IPS-15b (cell line): ENCODE measurements around the gene LAT.
"Not testable (repeated sequence)": the region's sequence is repeated elsewhere in the genome, so short reads cannot be mapped to it uniquely, and the experiment has no call there.

Experiments
- H3K27me3 ChIP-seq: one replicate; pipeline ENCODE4 v1.6.1; 2013; ENCODE audit warnings: low read length; ENCODE audit not compliant: control insufficient read depth, insufficient read depth
- H3K36me3 ChIP-seq: one replicate; pipeline ENCODE4 v1.6.1; 2013; ENCODE audit warnings: low read length; ENCODE audit not compliant: control insufficient read depth, insufficient read depth
- H3K4me1 ChIP-seq: one replicate; pipeline ENCODE4 v1.6.1; 2013; ENCODE audit warnings: mild to moderate bottlenecking, low read length; ENCODE audit not compliant: control insufficient read depth, insufficient read depth
- H3K4me3 ChIP-seq: one replicate; pipeline ENCODE4 v1.5.1; 2013; ENCODE audit warnings: low read depth, low read length
- H3K9ac ChIP-seq: one replicate; pipeline ENCODE4 v1.6.1; 2013; ENCODE audit warnings: low read depth, mild to moderate bottlenecking, low read length
- H3K9me3 ChIP-seq: one replicate; pipeline ENCODE4 v1.6.1; 2013; ENCODE audit warnings: mild to moderate bottlenecking, low read length; ENCODE audit not compliant: control insufficient read depth, insufficient read depth

LAT gene

GRCh38 chr16:28990375-28991040 lies 5.7 kb downstream of the LAT start:
- Histone ChIP-seq H3K4me3 (no peak overlapping the region), H3K36me3 (peaks cover 17% of the 10 kb centered on the region), H3K27me3 (no peaks in the 10 kb centered on the region), H3K4me1 (no peaks in the 10 kb centered on the region), H3K9ac (no peak overlapping the region), H3K9me3 (no peaks in the 10 kb centered on the region)

DNA sequence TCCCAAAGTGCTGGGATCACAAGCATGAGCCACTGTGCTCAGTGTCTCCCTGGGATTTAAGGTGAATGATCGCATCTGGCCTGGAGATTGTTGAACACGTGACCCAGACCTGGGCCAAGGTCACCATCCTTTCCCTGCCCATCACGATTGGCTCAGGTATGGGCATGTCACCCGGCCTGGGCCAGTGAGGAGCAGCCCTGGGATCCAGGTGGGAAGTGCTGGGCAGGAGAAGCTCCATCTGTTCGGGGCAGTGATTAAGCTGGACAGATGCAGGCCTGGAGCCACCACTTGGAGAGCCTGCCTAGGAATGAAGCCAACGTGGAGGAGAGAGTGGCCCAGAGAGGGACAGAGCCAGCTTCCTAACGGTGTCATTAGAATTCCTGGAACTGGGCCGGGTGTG lies 6.8 kb downstream of the LAT start:
- Histone ChIP-seq H3K4me1 (no peaks in the 10 kb centered on the region), H3K4me3 (no peak overlapping the region), H3K9ac (no peak overlapping the region), H3K36me3 (peaks cover 14% of the 10 kb centered on the region), H3K9me3 (no peaks in the 10 kb centered on the region), H3K27me3 (no peaks in the 10 kb centered on the region)

DNA sequence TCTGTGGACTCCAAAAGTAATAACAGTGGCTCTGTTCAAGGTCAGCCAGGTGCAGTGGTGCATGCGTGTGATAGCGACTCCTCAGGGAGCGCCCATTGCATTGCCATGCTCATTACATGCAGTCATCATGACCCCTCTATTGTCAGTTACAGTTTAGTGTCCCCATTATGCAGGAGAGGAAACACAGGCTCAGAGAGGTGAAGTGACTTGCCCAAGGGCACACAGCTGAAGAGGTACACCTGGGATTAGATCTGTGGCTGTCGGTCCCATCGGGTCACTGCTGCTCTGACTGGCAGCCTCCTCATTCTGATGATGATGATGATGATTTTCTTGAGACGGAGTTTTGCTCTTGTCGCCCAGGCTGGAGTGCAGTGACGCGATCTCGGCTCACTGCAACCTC lies 7.6 kb downstream of the LAT start:
- no peaks in the 10 kb centered on the region for H3K9me3 ChIP-seq
- H3K4me1 ChIP-seq = no peaks in the 10 kb centered on the region
- H3K9ac ChIP-seq = no peak overlapping the region
- H3K4me3 ChIP-seq = no peak overlapping the region
- no peaks in the 10 kb centered on the region for H3K27me3 ChIP-seq
- peaks cover 10% of the 10 kb centered on the region for H3K36me3 ChIP-seq

DNA sequence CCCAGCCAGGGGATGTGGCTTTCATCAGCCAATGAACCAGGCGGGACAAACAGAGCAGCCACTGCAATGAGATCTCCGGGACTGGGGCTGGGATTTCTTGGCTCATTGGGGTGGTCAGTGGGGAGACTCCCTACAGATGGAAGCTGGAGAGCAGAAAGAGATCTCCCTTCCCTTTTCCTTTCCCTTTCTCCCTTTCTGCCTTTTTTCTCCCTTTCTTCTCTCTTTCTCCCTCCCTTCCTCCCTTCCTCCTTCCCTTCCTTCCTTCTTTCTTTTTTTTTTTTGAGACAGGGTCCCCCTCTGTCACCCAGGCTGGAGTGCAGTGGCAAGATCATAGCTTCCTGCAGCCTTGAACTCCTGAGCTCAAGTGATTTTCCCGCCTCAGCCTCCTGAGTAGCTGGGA lies 14.0 kb downstream of the LAT start:
- H3K36me3 ChIP-seq = no peaks in the 10 kb centered on the region
- no peaks in the 10 kb centered on the region for H3K27me3 ChIP-seq
- no peak overlapping the region for H3K9ac ChIP-seq
- H3K4me1 ChIP-seq = no peaks in the 10 kb centered on the region
- no peaks in the 10 kb centered on the region for H3K9me3 ChIP-seq
- H3K4me3 ChIP-seq = no peak overlapping the region

DNA sequence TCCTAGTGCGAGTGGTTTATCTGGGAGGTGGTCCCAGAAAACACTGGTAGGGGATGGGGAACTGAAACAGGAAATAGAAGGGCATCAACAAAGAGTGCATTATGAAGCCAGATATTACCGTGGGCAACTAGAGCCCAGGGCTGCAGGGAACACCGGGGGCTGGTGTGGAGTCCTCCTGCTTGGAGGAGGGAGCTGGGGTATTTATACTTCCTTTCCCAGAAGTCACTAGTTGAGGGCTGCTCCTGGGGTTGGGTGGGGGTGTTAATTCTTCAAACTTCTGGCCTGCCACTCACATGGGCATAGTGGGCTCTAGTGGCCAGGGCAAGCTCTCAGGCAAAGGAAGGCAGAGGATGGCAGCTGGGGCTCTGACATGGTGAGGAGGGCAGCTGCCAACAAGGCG lies 14.7 kb downstream of the LAT start:
- no peaks in the 10 kb centered on the region for H3K36me3 ChIP-seq
- no peaks in the 10 kb centered on the region for H3K9me3 ChIP-seq
- no peak overlapping the region for H3K9ac ChIP-seq

DNA sequence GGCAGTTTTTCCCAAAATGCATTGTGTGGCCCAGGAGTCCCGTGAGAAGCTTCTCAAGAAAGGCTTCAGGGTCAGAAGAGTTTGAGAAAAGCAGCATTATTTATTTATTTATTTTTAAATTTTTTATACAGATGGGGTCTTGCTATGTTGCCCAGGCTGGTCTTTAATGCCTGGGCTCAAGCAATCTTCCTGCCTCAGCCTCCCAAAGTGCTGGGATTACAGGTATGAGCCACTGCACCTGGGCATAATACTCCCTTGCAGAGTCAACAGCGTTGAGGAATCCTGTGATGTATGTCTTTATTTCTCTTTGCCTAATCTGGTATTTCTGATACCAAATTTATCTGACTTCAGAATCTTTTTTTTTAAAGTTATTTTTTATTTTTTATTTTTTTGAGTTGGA lies 15.2 kb downstream of the LAT start:
- Histone ChIP-seq H3K4me3 (no peak overlapping the region), H3K9ac (no peak overlapping the region), H3K36me3 (no peaks in the 10 kb centered on the region), H3K9me3 (no peaks in the 10 kb centered on the region), H3K4me1 (no peaks in the 10 kb centered on the region), H3K27me3 (no peaks in the 10 kb centered on the region)

More for the DNA sequence above, 14.7 kb downstream of the LAT start:
- no peak overlapping the region for H3K4me3 ChIP-seq
- no peaks in the 10 kb centered on the region for H3K4me1 ChIP-seq
- no peaks in the 10 kb centered on the region for H3K27me3 ChIP-seq

DNA sequence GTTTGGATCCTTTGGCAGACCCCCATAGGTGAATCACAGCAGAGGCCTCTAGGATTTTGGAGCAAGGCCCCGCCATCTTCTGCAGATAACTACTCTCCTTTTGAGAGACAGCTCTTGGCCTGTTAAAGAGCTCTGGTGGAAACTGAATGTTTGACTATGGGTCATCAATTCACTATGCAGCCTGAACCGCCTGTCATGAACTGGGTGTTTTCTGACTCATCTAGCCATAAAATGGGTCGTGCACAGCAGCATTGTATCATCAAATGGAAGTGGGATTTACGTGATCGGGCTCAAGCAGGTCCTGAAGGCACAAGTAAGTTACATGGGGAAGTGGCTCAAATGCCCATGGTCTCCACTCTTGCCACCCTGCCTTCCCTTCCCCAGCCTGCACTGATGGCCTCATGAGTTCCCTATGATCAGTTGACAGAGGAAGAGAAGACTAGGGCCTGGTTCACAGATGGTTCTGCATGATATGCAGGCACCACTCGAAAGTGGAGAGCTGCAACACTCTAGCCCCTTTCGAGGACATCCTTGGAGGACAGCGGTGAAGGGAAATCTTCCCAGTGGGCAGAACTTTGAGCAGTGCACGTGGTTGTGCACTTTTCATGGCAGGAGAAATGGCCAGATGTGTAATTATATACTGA lies 19.8 kb downstream of the LAT start:
- H3K9me3 ChIP-seq, H3K4me3 ChIP-seq, H3K9ac ChIP-seq, H3K4me1 ChIP-seq, H3K36me3 ChIP-seq, H3K27me3 ChIP-seq: not testable (repeated sequence)

- Histone ChIP-seq H3K9me3 (no peaks in the 10 kb centered on the region), H3K36me3 (no peaks in the 10 kb centered on the region), H3K4me3 (no peak overlapping the region), H3K9ac (no peak overlapping the region), H3K4me1 (no peaks in the 10 kb centered on the region), H3K27me3 (no peaks in the 10 kb centered on the region)
These were observed 23.1 kb downstream of the LAT start for GRCh38 chr16:29007730-29008593.

GRCh38 chr16:29009050-29009837 lies 24.4 kb downstream of the LAT start:
- Histone ChIP-seq H3K36me3 (no peaks in the 10 kb centered on the region), H3K4me1 (no peaks in the 10 kb centered on the region), H3K27me3 (no peaks in the 10 kb centered on the region), H3K9ac (no peak overlapping the region), H3K4me3 (no peak overlapping the region), H3K9me3 (no peaks in the 10 kb centered on the region)

GRCh38 chr16:29009838-29010166 lies 24.9 kb downstream of the LAT start:
- Histone ChIP-seq H3K4me3 (no peak overlapping the region), H3K4me1 (no peaks in the 10 kb centered on the region), H3K36me3 (no peaks in the 10 kb centered on the region), H3K9me3 (no peaks in the 10 kb centered on the region), H3K27me3 (no peaks in the 10 kb centered on the region), H3K9ac (no peak overlapping the region)

- Histone ChIP-seq H3K9ac (no peak overlapping the region), H3K27me3 (no peaks in the 10 kb centered on the region), H3K4me1 (no peaks in the 10 kb centered on the region), H3K36me3 (no peaks in the 10 kb centered on the region), H3K9me3 (no peaks in the 10 kb centered on the region), H3K4me3 (no peak overlapping the region)
These were observed 26.3 kb downstream of the LAT start for GRCh38 chr16:29011112-29011511.
